Keratinocyte (primary cell): ENCODE measurements around the gene TNFSF8.

Source experiments
- EZH2 ChIP-seq: IDR thresholded peaks from one replicate; pipeline ENCODE4 v1.6.1; 2012; ENCODE audit warnings: inconsistent platforms, mild to moderate bottlenecking, low read length, moderate library complexity
- TF ChIP-seq, protein P1 (sequence below), 3 experiments: IDR thresholded peaks in 1 of 3; conservative IDR thresholded peaks in 1 of 3; optimal IDR thresholded peaks in 1 of 3; 2 replicates in 2 of 3; 3 replicates in 1 of 3; pipeline versions ENCODE3 to v1.5.1; 2011; ENCODE audit warnings: low read length in 3 of 3, mild to moderate bottlenecking in 3 of 3, moderate library complexity in 2 of 3, control low read depth in 1 of 3, inconsistent platforms in 1 of 3; ENCODE audit not compliant: insufficient read depth in 2 of 3; ENCODE audit errors: extremely low read depth in 1 of 3

- TF ChIP-seq, protein P1, sequence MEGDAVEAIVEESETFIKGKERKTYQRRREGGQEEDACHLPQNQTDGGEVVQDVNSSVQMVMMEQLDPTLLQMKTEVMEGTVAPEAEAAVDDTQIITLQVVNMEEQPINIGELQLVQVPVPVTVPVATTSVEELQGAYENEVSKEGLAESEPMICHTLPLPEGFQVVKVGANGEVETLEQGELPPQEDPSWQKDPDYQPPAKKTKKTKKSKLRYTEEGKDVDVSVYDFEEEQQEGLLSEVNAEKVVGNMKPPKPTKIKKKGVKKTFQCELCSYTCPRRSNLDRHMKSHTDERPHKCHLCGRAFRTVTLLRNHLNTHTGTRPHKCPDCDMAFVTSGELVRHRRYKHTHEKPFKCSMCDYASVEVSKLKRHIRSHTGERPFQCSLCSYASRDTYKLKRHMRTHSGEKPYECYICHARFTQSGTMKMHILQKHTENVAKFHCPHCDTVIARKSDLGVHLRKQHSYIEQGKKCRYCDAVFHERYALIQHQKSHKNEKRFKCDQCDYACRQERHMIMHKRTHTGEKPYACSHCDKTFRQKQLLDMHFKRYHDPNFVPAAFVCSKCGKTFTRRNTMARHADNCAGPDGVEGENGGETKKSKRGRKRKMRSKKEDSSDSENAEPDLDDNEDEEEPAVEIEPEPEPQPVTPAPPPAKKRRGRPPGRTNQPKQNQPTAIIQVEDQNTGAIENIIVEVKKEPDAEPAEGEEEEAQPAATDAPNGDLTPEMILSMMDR (optimal IDR thresholded peaks at IDR 0.05 in 1 of 3, IDR thresholded peaks at IDR 0.05 in 1 of 3, conservative IDR thresholded peaks at IDR 0.05 in 1 of 3; ENCODE audit: extremely low read depth in 1 of 3, insufficient read depth in 2 of 3, low read length in 3 of 3) = no peak
- TF ChIP-seq EZH2 = no peak
Observed at GRCh38 chr9:114958021-114958843, 27.8 kb upstream of the TNFSF8 start.
